HEK293 (cell line): ENCODE data around the gene AADAC.

ENCODE experiments used
- CTCF ChIP-seq: fragments of 450-650 bp; formaldehyde crosslinking; IDR thresholded peaks from 2 replicates; pipeline ENCODE4 v1.5.1; 2016; ENCODE audit warnings: missing biosample characterization, missing genetic modification characterization
- ZBTB7A ChIP-seq: fragments of 450-650 bp; formaldehyde crosslinking; IDR thresholded peaks from 2 replicates; pipeline ENCODE4 v1.5.1; 2016; ENCODE audit warnings: low read depth, missing biosample characterization, missing genetic modification characterization
- ZNF660 ChIP-seq: fragments of 450-650 bp; IDR thresholded peaks from 2 replicates; pipeline ENCODE4 v1.5.1; 2018; ENCODE audit warnings: missing biosample characterization, mild to moderate bottlenecking, missing genetic modification characterization
- ZNF768 ChIP-seq: fragments of 450-650 bp; formaldehyde crosslinking; IDR thresholded peaks from 2 replicates; pipeline ENCODE4 v1.5.1; 2018; ENCODE audit warnings: missing biosample characterization, mild to moderate bottlenecking, missing genetic modification characterization
- ZSCAN5A ChIP-seq: fragments of 450-650 bp; formaldehyde crosslinking; IDR thresholded peaks from 2 replicates; pipeline ENCODE4 v1.5.1; 2016; ENCODE audit warnings: missing biosample characterization, missing genetic modification characterization

- no peak for TF ChIP-seq ZSCAN5A (tag by site-specific recombination)
- no peak for TF ChIP-seq ZNF660 (tag by site-specific recombination)
- TF ChIP-seq CTCF: no peak
- no peak for TF ChIP-seq ZBTB7A
- TF ChIP-seq ZNF768 (tag by site-specific recombination): no peak
Measured at GRCh38 chr3:151774910-151775309, 39.0 kb upstream of the AADAC start.
